ENCODE data around the gene CAST.

The CAST gene

DNA sequence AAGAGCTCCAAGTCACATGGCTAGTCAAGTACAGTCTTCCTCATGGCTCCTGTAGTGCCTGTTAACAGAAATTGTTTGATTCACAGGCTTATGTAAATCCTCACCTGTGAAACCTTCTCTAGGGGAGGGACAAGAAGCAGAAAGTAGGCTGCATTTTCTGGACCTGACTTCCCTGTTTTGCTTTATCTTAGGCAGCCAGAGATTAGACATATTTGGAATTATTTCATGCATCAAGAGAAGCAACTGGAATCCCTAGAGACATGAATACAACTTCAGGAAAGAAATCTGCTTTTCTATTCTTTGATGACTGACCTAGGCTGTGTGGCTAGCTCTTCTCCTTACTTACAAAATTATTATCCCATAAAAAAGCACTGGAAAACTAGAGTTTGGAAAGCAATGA is 52.3 kb downstream of the CAST start:
- DNase-seq (ENCODE audit: low spot score), result no peak
- TF ChIP-seq, protein P1, sequence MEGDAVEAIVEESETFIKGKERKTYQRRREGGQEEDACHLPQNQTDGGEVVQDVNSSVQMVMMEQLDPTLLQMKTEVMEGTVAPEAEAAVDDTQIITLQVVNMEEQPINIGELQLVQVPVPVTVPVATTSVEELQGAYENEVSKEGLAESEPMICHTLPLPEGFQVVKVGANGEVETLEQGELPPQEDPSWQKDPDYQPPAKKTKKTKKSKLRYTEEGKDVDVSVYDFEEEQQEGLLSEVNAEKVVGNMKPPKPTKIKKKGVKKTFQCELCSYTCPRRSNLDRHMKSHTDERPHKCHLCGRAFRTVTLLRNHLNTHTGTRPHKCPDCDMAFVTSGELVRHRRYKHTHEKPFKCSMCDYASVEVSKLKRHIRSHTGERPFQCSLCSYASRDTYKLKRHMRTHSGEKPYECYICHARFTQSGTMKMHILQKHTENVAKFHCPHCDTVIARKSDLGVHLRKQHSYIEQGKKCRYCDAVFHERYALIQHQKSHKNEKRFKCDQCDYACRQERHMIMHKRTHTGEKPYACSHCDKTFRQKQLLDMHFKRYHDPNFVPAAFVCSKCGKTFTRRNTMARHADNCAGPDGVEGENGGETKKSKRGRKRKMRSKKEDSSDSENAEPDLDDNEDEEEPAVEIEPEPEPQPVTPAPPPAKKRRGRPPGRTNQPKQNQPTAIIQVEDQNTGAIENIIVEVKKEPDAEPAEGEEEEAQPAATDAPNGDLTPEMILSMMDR (IDR thresholded peaks at IDR 0.05; ENCODE audit: extremely low read depth, insufficient read depth, missing control alignments), result no peak
- in situ Hi-C loops (cut with MboI; ENCODE audit: low pct_unique_long_range_greater_than_20kb, low sequenced_read_pairs, unreplicated experiment), result no loop called here

DNA sequence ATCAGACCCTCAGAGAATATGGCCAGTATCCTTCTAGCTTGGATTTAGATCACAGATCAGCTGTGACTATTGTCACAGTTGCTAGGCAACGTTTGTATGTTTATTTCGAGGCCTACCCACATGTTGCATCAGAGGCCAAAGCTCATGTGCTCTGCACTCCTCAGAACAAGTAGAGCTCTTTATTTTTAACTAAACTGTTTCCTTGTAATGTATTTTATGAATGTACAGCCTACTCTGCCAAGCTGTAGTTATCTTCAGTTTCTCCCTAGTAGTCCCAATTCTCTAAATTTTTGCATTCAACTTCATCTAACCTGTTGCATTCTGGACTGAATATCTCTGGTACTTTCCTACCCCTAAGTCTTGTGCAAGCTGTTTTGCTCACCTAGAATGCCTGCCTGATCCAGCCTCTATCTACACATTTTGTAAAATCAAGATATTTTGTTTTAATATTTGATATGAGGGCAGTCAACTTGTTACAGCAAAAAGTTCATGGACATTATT is 52.8 kb downstream of the CAST start:
- TF ChIP-seq, protein P1 (IDR thresholded peaks at IDR 0.05; ENCODE audit: extremely low read depth, insufficient read depth, missing control alignments), result no peak
- no peak for DNase-seq (ENCODE audit: low spot score)
- in situ Hi-C loops (cut with MboI; ENCODE audit: low pct_unique_long_range_greater_than_20kb, low sequenced_read_pairs, unreplicated experiment), result no loop called here

DNA sequence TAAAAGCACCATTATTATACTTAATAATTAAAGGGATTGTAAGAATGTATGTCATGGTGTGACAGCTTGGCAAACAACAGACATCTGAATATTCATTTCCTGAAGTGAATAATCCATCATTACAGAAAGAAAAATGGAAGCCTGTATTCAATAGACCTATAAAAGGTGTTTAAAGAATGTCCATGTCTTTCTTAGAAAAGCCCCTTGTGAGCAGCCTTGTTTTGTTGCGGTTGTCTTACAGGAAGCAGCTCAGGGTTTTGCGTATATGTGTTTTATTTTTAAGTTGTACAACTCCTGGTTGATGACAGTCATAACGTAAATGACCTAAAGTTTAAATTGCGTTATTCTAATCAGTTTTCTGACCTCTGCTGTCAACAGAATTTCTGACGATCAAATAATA is 53.8 kb downstream of the CAST start:
- in situ Hi-C loops (cut with MboI; ENCODE audit: low pct_unique_long_range_greater_than_20kb, low sequenced_read_pairs, unreplicated experiment), result no loop called here
- TF ChIP-seq, protein P1 (IDR thresholded peaks at IDR 0.05; ENCODE audit: extremely low read depth, insufficient read depth, missing control alignments), result no peak

DNA sequence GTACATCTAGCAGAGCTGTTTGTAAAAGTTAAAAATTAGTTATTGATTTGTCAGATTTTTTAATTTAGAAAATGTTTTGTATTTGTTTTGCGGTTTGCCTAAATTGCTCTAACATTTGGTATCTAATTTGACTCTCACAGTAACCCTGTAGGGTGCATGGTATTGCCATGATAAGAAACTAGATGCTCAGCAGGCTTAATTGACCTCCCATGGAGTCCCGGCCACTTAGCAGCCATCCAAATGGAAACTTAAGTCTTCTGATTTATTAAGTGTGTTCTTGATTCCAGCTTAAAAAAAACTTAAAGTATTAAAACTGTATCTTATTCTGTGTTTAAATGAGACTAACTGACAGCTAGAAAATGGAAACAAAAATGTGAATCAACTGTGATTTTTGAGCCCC is 54.5 kb downstream of the CAST start:
- TF ChIP-seq, protein P1 (IDR thresholded peaks at IDR 0.05; ENCODE audit: extremely low read depth, insufficient read depth, missing control alignments), result no peak
- in situ Hi-C loops (cut with MboI; ENCODE audit: low pct_unique_long_range_greater_than_20kb, low sequenced_read_pairs, unreplicated experiment), result no loop called here
- DNase-seq (ENCODE audit: low spot score), result no peak

More for the DNA sequence above, 53.8 kb downstream of the CAST start:
- DNase-seq (ENCODE audit: low spot score), result no peak

DNA sequence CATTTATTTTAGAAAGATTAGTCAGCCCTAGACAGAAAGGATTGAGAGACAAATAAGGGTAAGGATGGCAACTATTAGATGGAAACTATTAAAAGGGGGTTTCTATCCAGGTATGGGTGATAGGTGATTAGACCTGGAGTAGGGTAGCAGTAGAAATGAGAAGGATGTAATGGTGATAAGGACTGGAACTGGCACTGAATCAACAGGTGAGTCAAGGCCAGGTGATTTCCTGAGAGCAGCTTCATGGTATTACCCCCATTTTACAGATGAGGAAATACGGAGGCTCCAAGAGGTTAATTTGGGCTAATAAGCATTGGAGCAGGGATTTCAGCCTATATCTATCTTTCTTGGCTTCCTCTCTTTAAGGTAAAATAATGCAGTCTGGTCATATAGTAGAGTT is 55.7 kb downstream of the CAST start:
- TF ChIP-seq, protein P1 (IDR thresholded peaks at IDR 0.05; ENCODE audit: extremely low read depth, insufficient read depth, missing control alignments), result no peak
- in situ Hi-C loops (cut with MboI; ENCODE audit: low pct_unique_long_range_greater_than_20kb, low sequenced_read_pairs, unreplicated experiment), result no loop called here
- DNase-seq (ENCODE audit: low spot score), result no peak

DNA sequence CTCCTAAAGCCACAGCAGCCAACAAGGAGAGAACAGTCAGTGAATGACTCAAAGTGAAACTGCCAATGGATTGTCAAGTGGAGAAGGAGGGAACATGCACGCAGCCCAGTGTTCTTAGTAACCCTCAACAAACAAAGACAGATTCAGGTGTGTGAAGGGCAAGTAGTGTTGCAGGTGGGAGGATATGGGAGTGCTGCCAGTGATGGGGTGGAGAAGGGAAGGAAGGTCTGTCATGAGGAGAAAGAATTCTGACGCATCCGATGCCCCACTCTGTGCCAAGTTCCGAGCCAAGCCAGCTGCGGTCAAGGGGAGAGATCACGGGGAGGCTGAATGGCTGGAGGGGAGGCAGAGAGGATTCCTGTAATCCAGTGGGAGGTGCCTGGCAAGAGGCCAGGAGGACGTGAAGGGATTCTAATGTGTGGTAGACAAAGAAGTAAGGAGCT is 56.5 kb downstream of the CAST start:
- in situ Hi-C loops (cut with MboI; ENCODE audit: low pct_unique_long_range_greater_than_20kb, low sequenced_read_pairs, unreplicated experiment), result no loop called here
- DNase-seq (ENCODE audit: low spot score), result no peak

More for the DNA sequence above, 56.5 kb downstream of the CAST start:
- TF ChIP-seq, protein P1 (IDR thresholded peaks at IDR 0.05; ENCODE audit: extremely low read depth, insufficient read depth, missing control alignments), result no peak

Measured in GM13977 (cell line).